Mucosa of descending colon (tissue), 3 donors: ENCODE results near the gene CNFN. TPM values are rescaled to one million over a fixed set of nuclear protein-coding genes. Genes with fewer than 3 reads are reported as not detected.
A peak's percentile ranks its signal among the peaks of the same experiment; 100 is the strongest.

Experiments used
- ATAC-seq: fragments of 200-7000 bp; cut with Tn5 transposase; one replicate; pipeline ENCODE4 v1.9.1; 2020; ENCODE audit warnings: mild to moderate bottlenecking, moderate library complexity
- DNase-seq, 3 donors: peaks; one replicate each; pipeline ENCODE4 v3.0.0-alpha.2; 2020
- H3K36me3 ChIP-seq: fragments of 200-600 bp; one replicate; pipeline ENCODE4 v1.8.0; 2021; ENCODE audit warnings: low read depth, mild to moderate bottlenecking
- H3K4me1 ChIP-seq: fragments of 200-600 bp; one replicate; pipeline ENCODE4 v1.8.0; 2021; ENCODE audit warnings: low read depth, mild to moderate bottlenecking
- H3K4me3 ChIP-seq: fragments of 200-600 bp; one replicate; pipeline ENCODE4 v1.8.0; 2021; ENCODE audit warnings: mild to moderate bottlenecking
- H3K9me3 ChIP-seq: fragments of 200-600 bp; one replicate; pipeline ENCODE4 v1.8.0; 2021; ENCODE audit warnings: mild to moderate bottlenecking
- CTCF ChIP-seq: fragments of 200-600 bp; IDR thresholded peaks from one replicate; pipeline ENCODE4 v1.8.0; 2022; ENCODE audit warnings: antibody characterized with exemption, mild to moderate bottlenecking
- intact Hi-C, 2 donors: fragments of 100-400 bp; cut with DNase I in 1 of 2; cut with micrococcal nuclease in 1 of 2; formaldehyde crosslinking; loops; one replicate each; pipeline versions ENCODE4 v1.11.0 to v1.11.1; 2022; cut with DNase I, micrococcal nuclease
- total RNA-seq, 3 donors: library from RNA; stranded (reverse); fragmentation: NEBNext Ultra II Directional in 2 of 3; extraction: Animal tissue kit (Norgen Biotek cat#: 25700) in 2 of 3; gene quantifications; one replicate each; pipeline versions ENCODE4 v1.2.1 to v1.2.4, GENCODE V29; 2021 to 2023
- donor health status: DM: no; HTN: no; CAD: no; lungs with moderate emphysema.
- donor health status: DM: no; HTN: no; CAD: no.
- donor health status: DM: no; HTN: yes; CAD: no.

Gene CNFN
- total RNA-seq, 3 donors from 2014 or later: 1.7 to 4.0 (median 3.6) TPM

- ATAC-seq: no peak
- Histone ChIP-seq H3K36me3 (no peaks in the 10 kb centered on the region), H3K4me1 (no peaks in the 10 kb centered on the region), H3K9me3 (no peaks in the 10 kb centered on the region), H3K4me3 (no peak overlapping the region)
- intact Hi-C loops: no loop called here
- no peak for DNase-seq
- TF ChIP-seq CTCF: no peak
Observed at GRCh38 chr19:42380155-42380554, 9.9 kb downstream of the CNFN start.

GRCh38 chr19:42378225-42379215 is 11.6 kb downstream of the CNFN start:
- Histone ChIP-seq H3K4me3 (no peak overlapping the region), H3K36me3 (no peaks in the 10 kb centered on the region), H3K4me1 (no peaks in the 10 kb centered on the region), H3K9me3 (no peaks in the 10 kb centered on the region)
- ATAC-seq (no peak), DNase-seq (no peak)
- intact Hi-C loops: no loop called here
- no peak for TF ChIP-seq CTCF

- Histone ChIP-seq H3K9me3 (no peaks in the 10 kb centered on the region), H3K4me1 (no peaks in the 10 kb centered on the region), H3K4me3 (no peak overlapping the region), H3K36me3 (no peaks in the 10 kb centered on the region)
- no peak for TF ChIP-seq CTCF
- DNase-seq: no peak
- no peak for ATAC-seq
- intact Hi-C loops: no loop called here
Observed at GRCh38 chr19:42376177-42376555, 13.9 kb downstream of the CNFN start.

GRCh38 chr19:42375415-42376176 is 14.5 kb downstream of the CNFN start:
- ATAC-seq (no peak), DNase-seq (no peak)
- Histone ChIP-seq H3K4me1 (no peaks in the 10 kb centered on the region), H3K9me3 (no peaks in the 10 kb centered on the region), H3K4me3 (no peak overlapping the region), H3K36me3 (no peaks in the 10 kb centered on the region)
- intact Hi-C loops: no loop called here
- TF ChIP-seq CTCF: no peak

- no peak for TF ChIP-seq CTCF
- Histone ChIP-seq H3K36me3 (no peaks in the 10 kb centered on the region), H3K4me3 (no peak overlapping the region), H3K9me3 (no peaks in the 10 kb centered on the region), H3K4me1 (no peaks in the 10 kb centered on the region)
- intact Hi-C loops: no loop called here
- peak; percentile 6 for ATAC-seq
- DNase-seq: no peak
Observed at GRCh38 chr19:42374826-42375376, 15.2 kb downstream of the CNFN start.
